Esophagus muscularis mucosa (tissue), 4 donors: ENCODE data around the gene UQCC2.

ENCODE experiments used
- EP300 ChIP-seq: sonication (generic); formaldehyde crosslinking; IDR thresholded peaks from one replicate; pipeline ENCODE4 v1.6.1; 2017; ENCODE audit warnings: antibody characterized with exemption
- POLR2A ChIP-seq: fragments of 450-650 bp; IDR thresholded peaks from one replicate; pipeline ENCODE4 v1.6.1; 2017; ENCODE audit warnings: antibody characterized with exemption, moderate library complexity, mild to moderate bottlenecking, low read depth
- POLR2AphosphoS5 ChIP-seq, 2 donors: sonication (generic); formaldehyde crosslinking; IDR thresholded peaks; one replicate each; pipeline ENCODE4 v1.6.1; 2017; ENCODE audit warnings: antibody characterized with exemption in 2 of 2
- TF ChIP-seq, protein P1 (sequence below), 3 experiments: fragments of 200-600 bp in 2 of 3; fragments of 450-650 bp in 1 of 3; sonication (generic) in 2 of 3; IDR thresholded peaks; one replicate each; pipeline ENCODE4 v1.5.1; 2017 to 2019; ENCODE audit warnings: antibody characterized with exemption in 3 of 3, mild to moderate bottlenecking in 2 of 3, moderate library complexity in 1 of 3

DNA sequence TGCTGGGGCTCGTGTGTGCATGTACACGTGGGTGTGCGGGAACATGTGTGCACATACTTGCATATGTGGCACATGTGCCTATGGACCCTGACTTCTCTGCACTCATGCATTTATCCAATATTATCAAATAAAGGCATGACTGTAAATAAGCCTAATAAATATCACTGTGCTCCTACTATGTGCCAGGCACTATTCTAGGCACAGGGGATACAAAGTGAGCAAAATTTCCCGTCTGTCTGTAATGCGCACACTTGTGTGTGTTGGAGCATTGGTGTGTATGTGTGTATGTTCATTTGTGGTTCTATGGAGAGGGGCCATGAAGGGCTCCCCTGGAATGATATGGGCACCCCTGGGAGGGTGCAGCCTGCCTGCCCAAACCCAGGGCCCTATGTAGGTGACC is 48.5 kb downstream of the UQCC2 start:
- TF ChIP-seq POLR2AphosphoS5 (IDR thresholded peaks at IDR 0.05) (no peak), POLR2A (no peak), EP300 (no peak)
- TF ChIP-seq, protein P1, sequence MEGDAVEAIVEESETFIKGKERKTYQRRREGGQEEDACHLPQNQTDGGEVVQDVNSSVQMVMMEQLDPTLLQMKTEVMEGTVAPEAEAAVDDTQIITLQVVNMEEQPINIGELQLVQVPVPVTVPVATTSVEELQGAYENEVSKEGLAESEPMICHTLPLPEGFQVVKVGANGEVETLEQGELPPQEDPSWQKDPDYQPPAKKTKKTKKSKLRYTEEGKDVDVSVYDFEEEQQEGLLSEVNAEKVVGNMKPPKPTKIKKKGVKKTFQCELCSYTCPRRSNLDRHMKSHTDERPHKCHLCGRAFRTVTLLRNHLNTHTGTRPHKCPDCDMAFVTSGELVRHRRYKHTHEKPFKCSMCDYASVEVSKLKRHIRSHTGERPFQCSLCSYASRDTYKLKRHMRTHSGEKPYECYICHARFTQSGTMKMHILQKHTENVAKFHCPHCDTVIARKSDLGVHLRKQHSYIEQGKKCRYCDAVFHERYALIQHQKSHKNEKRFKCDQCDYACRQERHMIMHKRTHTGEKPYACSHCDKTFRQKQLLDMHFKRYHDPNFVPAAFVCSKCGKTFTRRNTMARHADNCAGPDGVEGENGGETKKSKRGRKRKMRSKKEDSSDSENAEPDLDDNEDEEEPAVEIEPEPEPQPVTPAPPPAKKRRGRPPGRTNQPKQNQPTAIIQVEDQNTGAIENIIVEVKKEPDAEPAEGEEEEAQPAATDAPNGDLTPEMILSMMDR (IDR thresholded peaks at IDR 0.05) = no peak
